Pulmonary artery endothelial cell (primary cell): ENCODE measurements around the gene AOPEP. TPM values are rescaled to one million over a fixed set of nuclear protein-coding genes. Genes with fewer than 3 reads are reported as not detected.

Source experiments
- DNase-seq: peaks from one replicate; pipeline ENCODE4 v3.0.0-alpha.2; 2011; ENCODE audit warnings: low read depth, low spot score
- total RNA-seq: library from RNA; depleted of rRNA; stranded (reverse); fragments of >200 nt; gene quantifications from 2 replicates; pipeline ENCODE4 v1.2.3, GENCODE V29; 2014

AOPEP gene
- total RNA-seq, 1 donor from 2014 or later, result 19.2 TPM

DNA sequence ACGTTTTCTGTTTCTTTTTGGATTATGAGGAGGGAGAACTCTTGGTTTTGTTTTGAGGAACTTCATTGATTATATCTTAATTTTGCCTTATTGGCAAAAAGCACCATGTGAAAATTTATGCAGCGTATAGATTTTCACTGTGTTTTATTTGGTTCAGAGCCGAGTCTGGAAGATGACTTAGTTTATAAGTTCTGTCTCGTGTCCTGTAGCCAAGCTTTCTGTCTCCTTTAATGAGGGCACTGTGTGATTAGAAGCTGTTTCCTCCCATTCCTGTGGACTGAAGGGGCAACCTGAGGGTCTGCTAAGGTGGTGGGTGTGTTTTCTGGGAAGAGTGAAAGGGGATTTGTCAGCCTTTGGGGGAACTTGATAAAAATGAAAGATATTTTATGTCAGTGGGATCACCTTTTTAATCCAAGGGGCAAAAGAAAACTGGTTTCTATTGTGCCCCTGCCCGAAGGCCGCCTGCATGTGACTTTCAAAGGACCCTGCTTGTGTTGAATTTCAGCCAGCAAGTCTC, 328.9 kb downstream of the AOPEP start:
- DNase-seq, result no peak

DNA sequence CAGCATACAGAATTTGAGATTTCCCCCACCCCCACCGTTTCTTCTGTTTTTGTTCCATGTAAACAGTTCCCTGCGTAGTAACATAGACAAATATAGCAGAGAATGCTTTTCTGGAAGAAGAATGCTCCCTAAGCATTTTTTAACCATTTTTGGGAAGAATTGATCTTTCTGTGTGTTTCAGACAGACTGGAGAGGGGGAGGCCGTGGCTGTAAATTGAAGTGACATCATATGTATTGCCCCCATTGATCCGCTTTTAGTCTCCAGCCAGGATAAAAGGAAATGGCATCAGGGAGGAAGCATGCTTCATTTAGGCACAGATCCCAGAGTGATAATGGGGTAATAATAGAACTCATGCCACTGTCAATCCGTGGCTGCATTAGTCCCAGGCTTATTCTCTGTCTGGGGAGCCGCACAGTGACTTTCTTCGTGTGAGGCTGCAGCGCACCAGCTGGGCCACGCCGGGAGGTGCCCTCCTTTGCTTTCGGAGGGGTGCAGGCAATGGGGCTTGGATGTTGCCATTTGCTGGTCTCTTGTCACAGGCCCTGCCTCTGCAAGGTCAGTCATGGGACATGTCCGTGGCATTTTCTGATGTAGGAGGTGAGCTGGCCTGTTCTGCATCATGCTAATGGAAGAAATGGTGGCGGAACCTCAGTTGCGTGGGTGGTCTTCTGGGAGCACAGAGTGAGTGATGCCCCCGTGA, 329.5 kb downstream of the AOPEP start:
- peak; percentile 15 for DNase-seq

DNA sequence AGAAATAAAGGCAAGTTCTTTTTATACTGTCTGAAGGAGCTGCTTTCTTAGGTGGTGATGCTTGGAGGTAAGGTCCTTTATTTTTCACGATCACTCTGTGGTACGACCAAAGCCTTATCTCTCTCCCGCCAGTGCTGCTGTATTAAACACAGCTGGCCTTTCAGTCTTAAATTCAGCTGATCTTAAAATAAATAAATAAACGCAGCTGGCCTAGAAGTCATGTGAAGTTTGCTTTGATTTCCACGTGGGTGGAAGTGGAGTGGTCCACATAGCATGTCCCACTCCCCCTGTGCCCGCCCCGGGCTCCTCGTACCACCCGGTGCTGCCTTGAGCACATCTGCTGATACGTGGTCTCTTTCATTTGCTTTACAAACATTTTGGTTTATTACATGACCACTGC, 330.6 kb downstream of the AOPEP start:
- DNase-seq, result no peak

DNA sequence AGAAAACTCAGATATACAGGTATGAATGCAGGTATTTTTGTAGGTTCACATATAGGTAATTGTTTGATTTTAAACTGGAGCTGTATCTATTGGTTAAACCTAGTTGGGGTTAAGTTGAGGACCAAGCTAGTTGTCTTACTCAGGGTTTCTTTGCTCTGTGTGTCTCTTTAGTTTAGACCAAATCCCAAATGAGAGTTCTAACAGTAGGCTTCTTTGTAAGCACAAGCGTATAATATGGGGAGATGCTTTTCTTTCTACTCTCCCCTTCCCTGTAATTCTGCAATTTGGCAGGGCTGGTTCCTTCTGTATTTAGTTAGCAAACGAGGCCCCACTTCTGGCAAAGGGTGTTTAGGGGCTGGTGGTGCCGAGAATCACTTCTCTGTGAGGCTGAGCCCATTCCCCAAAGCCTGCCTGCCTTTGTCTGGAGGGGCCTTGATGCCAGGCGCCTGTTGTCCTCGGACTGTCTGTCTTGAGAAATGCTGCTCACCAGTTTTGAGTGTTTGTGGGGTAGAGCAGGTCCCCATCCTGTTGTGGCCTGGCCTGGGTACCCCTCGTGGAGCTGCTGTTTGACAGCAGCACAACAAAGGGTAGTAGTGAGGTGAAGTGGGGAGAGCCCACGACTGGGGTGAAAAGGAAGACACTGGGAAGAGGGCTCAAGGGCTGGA, 331.8 kb downstream of the AOPEP start:
- DNase-seq, result no peak

DNA sequence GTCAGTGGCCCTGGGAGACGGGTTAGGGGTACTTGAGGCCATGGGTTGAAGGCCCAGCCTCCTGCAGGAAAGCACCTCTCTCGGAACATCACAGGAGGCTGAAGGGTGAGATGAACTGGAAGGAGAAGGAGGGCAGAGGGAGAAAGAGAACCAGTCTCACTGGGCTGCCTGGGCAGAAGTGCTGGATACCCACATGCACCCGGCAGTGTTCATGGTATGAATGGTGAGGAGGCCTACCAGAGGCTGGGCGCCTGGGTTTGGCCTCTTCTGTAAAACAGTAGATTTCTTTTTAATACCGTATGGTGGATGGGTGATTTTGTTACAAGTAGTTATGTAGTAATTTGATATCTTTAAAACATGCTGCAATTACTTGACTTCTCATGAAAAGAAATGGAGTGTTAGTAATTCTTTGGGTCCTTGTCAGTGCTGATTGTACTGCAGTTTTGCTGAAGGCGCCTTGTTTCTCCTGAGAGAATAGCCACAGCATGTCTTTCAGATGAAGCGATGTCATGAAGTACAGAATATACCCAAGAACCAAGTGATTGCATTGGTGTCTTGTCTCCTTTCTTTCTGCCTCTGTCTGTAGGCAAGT, 332.4 kb downstream of the AOPEP start:
- no peak for DNase-seq

DNA sequence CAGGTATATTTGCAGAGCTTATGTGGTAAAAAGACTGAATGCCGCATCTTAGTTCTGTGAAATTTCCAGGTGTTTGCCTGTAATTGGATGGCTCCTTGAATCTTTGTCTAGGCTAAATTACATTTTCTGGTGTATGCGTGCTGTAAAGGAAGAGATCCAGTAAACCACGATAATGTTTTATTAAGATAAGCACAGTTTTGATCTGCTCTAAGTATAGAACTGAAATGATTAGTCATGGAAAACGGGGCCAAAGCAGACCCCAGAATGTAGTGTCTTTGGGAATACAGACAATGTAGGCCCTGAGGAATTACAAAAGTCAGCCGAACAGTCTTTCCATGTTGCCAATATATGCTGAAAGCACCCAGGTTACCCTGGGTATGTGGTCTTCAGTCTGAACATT, 333.7 kb downstream of the AOPEP start:
- no peak for DNase-seq

DNA sequence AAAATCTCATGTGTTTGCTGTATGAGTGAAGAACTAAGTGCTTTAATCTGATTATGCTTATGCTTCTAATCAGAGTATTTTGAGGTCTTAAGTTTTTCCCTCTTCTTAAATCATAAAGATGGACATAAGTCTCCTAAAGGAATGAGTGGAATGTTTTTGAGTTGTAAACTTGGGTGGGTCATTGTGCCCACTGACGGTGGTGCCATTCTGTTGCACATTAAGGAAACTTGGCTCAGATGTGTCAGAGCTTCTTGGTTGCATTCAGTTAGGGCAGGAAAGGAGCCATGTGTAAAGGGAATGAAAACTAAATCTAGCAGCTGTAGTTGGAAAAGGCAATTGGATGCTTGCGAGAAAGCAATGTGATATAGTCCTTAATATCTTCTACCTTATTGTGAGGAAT, 334.4 kb downstream of the AOPEP start:
- DNase-seq, result no peak

DNA sequence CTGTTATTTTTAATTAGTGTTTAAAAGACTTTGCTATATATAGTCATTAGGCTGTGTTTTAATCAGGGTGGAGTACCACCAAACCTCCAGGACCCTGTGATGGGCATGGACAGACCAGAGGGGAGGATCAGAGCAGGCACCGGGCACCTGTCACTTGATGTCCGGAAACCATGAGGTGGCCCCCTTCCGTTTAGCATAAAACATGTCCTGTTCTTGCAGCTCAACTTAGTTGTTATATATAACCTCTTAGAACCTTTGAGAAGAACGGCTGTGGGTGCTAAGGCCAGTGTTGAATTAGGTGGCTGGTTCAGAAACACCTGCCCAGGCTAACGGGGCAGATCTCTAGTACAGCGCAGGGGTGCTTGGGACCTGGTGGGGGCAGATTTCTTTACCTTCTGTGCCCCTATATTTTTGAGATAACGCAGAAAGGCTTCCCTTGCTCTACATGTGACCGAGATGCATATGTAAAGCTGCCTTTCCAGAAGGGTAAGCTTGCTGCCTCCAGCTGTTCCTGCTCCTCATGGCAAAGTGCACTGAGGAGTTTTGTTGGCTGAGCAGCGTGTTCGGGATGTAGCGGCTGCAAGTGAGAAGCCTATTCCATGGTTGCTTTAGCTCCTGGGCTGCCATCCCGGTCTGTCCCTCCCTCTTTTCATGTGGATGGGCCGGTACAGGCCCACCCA, 335.6 kb downstream of the AOPEP start:
- no peak for DNase-seq

DNA sequence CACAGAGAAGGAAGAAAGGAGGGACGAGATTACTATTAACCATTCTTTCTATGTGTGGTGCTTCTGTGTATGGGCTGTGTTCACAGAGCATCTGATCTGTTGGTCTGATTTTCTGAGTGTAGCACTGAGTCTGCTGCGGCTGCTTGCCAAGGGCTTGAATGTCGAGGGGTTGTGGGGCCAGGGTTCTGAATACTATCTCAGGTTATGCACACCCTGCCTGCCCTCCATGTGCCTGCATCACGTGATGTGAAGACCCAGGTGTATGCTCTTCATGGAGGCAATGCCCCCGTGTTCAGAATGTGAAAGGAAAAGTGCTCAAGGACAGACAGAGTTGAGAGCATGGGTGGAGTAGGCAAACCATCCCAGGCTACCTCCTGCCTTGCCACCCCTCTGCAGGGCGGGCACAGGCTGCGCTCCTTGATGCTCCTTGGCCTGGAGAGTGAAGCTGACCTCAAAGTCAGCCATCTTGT, 336.1 kb downstream of the AOPEP start:
- no peak for DNase-seq

DNA sequence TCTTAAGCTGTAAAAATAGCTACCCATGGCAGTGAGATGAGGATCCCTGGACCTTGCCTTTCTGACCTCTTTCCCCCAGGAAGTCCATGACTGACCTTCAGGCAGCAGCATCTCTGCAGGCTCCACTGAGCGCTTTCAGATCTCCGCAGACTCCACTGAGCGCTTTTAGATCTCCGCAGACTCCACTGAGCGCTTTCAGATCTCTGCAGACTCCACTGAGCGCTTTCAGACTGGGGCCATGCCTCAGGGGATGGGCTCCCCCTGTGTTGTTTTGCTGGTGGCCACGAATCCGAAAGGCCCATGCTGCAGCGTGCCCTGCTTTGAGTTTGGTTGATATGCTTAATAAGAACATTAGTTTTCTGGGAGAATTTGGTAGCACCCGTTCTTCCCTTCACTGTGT, 336.8 kb downstream of the AOPEP start:
- no peak for DNase-seq

DNA sequence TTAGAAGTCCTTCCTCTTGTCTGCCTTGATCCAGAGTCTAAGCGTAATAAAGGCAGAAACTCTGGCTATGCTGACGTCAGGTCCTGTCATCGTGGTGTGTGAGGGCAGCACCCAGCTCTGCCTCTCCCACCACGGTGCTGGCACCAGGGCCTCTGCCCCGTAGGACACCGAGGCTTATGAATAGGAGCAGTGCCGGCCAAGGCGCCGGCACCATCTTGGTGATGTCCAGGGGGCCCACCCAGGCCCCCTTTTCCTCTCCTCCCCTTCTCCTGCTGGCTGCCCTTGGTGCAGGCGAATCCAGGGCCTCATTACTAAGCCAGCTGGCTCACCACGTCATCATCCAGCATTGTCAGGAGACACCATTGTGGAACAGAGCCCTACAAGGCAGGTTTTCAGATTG, 338.7 kb downstream of the AOPEP start:
- DNase-seq, result no peak

DNA sequence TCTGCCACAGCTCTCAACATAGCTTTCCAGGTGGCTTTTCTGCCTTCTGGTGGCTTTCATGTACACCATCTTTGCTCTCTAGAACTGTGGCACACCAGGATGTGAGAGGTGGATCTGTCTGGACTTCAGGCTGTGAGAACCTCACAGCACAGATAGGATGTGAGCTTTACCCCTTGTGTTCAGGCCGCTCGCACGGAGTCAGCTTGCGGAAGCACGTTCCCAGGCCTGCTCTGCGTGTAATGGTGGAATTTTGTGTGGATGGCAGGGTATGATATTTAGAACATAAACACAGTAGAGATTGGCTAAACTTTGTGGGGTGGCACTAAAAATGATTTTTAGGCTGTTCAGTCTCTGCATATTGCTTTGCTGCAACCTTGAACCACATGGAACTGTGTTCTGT, 340.6 kb downstream of the AOPEP start:
- no peak for DNase-seq

DNA sequence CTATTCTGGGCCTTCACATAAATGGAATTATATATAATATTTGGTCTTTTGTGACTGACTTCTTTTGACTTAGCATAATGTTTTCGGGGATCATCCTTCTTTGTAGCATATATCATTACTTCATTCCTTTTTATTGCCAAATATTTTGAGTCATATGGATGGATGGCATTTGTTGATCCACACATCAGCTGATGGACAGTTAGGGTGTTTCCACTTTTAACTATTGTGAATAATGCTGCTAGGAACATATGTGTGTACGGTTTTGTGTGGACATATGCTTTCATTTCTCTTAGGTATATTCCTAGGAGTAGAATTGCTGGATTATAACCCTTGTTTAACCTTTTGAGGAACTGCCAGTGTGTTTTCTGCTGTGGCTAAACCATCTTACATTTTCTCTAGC, 341.4 kb downstream of the AOPEP start:
- no peak for DNase-seq

DNA sequence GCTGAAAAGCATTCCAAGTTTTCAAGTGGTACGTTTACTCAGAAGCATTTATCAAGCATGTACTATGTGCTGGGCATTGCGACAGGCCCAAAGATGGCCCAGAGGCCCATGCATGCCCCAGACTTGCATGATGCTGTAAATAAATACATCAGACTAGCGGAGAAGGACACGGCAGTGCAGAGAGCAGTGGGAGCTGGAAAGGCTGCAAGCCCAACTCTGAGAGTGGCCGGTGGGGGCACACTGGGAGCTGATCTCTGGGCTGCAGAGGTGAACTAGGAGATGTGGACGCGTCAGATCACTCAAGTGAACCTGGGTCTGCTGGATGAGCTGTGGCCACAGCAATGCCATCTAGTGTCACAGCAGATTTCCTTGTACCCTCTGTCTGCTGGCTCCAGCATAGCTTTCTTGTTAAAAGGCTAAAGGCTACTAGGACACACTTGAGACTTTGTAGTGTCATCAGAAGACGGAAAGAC, 344.1 kb downstream of the AOPEP start:
- DNase-seq, result no peak

DNA sequence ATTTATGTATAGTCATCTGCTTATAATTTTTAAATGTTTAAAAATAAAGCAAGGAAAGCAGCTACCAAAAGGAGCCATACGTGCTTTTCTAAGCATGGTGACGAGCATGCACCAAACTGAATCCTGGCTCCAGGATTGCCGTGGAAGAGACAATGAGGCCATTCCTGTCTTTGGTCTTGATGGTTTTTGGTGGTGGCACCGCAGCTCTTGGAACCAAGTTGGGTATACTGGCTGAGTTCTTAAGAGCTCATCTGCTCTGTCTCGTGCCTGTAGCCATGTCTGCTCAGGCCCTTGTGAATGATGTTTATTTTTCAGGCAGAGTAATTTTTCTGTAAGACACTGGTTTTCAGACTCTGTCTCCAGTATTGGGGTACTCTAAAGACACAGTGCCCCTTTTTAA, 345.0 kb downstream of the AOPEP start:
- no peak for DNase-seq

DNA sequence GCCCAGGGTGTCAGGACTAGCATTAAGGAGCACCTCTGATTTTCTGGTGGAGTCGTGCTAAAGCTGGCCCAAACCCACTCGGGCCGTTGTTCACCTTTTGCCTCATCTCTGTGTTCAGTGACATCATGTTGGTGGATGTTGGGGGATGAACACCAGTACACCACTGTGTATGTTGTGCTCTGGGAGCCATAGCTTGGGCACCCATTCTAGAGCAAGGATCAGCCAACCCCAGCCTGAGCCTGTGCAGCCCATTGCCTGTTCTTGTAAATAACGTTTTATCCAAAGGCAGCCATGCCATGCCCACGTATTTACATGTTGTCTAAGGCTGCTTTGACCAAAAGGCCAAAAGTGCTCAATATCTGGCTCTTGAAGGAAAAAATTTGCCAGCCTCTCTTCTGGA, 345.4 kb downstream of the AOPEP start:
- DNase-seq, result no peak

DNA sequence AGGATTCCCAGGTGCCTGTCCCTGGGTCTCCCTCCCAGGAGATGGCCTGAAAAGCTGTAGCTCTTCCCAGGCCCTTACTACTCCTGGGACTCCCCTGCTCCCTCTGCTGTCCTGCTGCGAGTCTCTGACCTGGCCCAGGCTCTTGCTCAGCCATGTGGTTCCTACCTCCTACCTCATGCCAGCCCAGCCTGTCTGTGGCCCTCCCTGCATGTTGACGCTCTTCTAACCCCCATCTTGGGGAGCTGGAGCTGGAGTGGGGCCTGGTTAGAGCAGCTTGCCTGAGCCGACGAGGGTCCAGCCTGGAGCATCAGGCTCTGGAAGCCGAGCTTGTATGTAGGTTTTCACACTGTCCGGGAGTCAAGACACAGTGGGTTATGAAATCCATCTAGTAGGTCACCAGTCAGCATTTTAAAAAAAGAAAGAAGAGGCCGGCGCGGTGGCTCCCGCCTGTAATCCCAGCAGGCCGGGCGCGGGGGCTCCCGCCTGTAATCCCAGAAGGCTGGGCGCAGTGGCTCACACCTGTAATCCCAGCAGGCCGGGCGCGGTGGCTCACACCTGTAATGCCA, 346.6 kb downstream of the AOPEP start:
- no peak for DNase-seq

DNA sequence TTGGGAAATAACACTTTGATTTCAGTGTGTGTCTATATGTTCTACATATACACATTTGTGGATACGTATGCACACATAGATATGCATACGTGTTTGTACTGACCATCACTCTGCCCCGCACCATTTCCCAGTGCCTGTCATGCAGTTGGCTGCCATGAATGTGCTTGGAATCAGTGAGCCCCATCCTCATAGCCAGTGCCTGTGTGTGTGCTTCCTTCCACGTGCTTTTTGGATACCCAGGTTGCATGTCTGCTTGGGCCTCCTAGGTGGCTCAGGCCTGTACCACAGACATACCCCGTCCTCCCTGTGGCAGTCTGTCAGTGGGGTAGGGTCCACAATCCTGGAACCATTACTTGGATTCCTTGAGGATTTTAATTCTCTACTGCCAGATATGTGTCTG, 347.4 kb downstream of the AOPEP start:
- DNase-seq, result no peak

DNA sequence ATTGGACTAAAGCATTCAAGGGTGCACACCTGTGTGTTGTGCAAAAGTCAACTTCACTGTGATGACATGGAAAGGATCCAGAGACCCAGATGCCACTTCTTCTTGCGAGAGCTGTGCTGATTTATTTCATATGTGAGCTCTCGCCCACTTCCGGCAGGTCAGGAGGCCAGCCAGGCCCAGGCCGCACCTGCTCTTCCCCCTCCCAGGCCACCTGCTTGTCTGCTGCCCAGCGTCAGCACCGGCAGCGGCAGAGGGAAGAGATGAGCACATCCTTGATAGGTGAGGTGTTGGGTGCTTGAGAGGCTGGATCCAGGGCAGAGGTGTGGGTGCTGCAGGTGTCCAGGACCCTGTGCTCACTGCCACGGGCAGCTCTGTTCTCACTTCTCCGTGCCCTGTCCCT, 348.1 kb downstream of the AOPEP start:
- DNase-seq, result no peak

DNA sequence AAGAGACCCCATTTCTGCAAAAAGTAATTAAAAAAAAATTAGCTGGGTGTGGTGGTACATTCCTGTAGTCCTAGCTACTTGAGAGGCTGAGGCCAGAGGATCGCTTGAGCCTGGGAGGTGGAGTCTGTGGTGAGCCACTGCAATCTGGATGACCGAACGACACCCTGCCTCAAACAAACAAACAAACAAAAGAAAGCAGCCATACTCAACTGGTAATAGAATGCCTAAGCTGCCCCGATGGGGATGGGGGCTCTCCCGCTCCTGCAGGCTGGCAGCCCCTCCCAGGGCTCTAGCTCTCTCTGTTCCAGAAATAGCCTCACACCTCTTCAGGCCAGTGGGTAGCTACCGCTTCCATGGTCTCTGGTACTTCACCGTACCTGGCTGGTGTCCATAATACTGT, 349.2 kb downstream of the AOPEP start:
- DNase-seq, result no peak

DNA sequence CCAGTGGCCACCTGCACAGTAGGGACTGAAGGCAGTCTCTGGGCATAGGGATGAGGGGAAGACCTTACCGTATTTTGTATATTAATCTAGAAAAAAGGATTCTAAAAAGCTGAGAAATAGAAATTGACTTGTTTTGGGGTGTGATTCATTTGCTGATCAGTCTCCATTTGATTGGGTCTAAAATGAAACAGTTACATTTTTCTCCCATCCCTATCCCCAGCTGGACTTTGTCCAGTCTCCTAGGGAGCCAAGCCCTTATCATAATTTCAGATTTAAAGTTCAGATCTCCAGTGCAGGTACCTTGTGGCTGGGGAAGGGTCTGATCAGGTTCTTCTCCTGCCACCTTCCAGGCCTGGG, 350.2 kb downstream of the AOPEP start:
- DNase-seq, result no peak
